DMS79 treated with DMSO at 0.1 percent for 48 hours (cell line): ENCODE data around the gene DGCR2.

Source experiments
- DNase-seq: peaks from one replicate; lab custom pipeline; 2025; lab: John Stamatoyannopoulos, UW

DGCR2 gene

DNA sequence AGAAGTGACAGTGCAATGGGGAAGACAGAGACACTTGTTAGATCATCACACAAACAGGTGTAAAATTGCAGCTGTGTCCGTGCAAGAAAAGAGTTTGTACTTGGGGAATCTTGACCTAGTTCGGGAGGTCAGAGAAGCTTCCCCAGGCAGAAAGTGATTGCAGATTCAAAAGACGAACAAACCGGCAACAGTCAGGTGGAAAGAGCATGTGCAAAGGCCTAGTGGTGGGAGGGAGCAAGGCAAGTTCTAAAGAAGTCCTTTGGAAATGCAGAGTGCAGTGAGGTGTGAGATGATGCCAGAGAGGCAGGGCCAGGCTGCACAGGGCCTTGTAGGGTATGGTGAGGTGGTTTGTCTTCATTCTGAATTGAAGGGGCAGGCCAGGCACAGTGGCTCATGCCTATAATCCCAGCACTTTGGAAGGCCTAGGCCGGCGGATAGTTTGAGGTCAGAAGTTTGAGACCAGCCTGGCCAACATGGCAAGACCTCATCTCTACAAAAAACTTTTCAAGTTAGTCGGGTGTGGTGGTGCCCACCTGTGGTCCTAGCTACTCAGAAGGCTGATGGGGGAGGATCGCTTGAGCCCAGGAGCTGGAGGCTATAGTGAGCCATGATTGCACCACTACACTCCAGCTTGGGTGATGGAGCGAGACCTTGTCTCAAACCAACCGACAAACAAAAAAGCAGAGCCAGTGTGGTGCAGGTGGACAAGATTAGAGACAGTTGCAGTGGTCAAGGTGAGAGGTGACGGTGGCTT, 24.2 kb upstream of the DGCR2 start:
- DNase-seq, result no peak

GRCh38 chr22:19143967-19144400, 21.8 kb upstream of the DGCR2 start:
- no peak for DNase-seq

GRCh38 chr22:19143212-19143611, 21.0 kb upstream of the DGCR2 start:
- DNase-seq, result no peak

DNA sequence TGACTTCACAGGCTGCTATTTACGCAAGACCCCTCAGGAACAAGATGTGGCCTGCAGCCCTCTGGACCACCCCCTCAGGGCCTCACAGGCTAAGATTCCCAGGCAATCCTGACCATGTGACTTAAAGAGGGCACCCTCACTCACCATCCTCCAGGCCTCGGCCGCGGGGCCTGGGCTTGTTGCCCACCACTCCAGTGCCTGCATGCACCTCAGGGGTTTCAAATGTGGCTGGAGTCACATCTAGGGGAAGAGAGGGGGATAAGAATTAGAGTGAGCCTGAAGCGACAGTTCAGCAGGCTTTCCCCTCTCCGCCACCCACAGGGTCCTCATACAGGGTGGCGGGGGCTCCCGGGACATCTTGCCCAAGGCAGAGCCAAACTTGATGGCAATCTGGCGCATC, 20.2 kb upstream of the DGCR2 start:
- DNase-seq, result no peak

DNA sequence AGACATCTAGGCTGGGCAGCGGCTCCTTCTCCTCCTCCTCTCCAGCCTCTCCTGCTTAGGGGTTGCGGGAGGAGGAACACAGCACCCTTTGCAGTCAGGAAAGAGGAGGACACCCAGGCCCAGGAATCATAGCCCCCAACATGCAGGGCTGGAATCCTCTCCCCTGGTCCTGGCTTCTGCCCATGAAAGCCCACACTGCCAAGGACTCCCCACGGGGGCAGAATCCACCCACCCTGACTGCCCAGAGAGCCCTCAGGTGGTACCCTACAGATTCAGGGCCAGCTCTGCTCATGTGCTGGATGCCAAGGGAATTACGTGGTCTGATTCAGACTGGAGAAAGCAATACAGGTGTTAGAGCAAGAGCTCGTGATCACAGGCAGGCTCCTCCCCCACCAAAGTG, 17.8 kb upstream of the DGCR2 start:
- no peak for DNase-seq

DNA sequence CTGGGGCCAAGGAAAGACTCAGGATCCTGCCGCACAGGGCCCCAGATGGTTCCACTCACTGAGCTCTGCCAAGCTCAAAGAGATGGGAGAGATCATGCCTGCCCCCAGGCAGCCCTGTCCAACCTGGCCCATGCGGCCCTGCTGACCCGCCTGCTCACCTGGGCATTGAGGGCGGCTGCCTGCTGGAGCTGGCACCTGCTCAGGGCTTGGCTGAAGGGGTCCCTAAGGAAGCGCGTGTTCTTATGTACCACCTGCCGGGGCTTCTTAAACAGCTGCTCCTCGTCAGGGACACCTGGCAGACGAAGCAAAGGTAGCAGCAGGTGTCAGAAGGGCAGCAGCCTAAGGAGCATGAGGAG, 16.8 kb upstream of the DGCR2 start:
- DNase-seq, result no peak

- no peak for DNase-seq
These were observed 16.2 kb upstream of the DGCR2 start for GRCh38 chr22:19138217-19139000.

DNA sequence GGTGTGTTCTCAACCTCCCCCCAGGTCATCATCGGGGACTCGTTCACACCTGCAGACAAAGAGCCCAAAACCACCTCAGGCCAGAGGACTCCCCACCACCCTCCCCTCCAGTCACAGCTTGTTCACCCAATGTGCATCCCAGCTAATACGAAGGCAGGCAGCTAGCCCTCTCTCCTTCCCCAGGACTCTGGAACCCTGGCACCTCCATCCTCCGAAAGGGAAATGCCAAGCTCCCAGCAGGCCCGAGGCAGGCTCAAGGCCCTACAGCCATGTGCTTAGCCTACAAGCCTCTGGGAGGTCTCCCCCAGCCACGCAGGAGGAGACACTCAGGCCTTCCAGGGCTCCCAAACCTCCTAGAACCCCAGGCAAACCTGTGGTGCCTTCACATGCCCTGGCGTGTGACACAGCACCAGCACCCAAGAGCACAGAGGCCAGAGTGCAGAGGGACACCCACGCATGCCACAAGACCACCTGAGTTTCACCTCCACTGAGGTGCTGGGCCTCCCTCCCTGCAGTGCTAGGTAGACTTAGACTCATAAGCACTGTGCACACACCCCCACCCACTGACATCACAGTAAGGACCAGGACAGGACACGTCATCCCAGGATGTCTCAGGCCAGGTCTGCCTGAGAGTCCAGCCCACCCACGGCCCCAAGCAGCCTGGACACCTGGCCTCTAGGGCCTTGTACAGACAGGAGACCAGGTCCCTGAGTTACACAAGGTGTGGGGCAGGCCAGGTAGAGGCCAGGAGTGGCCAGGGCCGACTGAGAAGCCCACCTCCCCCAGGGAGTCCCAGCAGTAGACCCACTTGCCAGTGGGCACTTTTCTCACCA, 15.4 kb upstream of the DGCR2 start:
- DNase-seq, result no peak

DNA sequence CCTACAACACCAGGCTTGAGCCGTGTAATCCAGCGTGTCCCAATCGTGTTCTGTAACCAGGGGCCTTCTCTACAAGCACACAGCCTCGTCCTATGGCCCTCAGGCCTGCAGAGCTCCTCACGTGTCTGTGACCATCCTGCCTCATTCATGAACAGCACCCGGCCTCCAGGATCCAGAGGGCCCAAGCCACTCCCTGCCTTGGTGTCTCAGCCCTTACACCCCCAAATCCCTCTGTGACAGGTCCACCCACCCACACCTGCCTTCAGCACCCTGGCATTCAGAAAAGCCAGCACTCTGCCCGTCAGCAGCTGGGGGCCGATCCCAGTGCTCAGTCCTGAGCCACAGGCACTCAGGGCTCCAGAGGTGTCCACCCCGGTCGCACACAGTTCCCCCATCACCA, 14.7 kb upstream of the DGCR2 start:
- no peak for DNase-seq

GRCh38 chr22:19134874-19135273, 12.7 kb upstream of the DGCR2 start:
- DNase-seq, result no peak

DNA sequence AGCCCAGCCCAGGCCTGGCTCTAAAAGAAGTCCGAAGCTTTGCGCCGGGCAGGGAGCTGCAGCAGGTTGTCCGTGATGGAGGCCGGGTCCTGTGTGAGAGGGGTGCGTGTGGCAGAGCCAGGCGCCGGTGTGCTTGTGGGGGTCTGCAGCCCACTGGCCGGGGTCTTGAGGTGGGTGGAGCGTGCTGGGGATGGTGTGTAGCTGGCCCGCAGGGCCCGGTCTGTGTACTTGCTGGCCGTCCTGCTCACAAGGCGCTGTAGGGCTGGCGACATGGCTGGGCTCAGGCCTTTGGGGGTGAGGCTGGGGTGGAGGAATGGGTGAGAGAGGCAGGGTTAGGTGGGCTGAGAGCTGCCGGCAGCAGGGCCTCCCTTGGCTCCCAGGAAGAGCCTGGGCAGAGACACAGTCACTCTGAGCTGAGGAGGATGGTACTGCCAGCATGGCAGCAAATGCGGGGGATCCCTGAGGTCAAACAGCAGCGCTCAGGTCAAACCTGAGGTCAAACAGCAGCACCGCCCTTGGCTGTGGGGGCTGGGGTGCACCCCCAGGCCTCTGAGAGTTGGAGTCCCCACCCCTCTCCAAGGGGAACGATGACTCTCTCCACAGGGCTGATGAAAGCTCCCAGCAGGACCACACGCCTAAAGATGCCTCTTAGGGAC, 12.1 kb upstream of the DGCR2 start:
- no peak for DNase-seq

DNA sequence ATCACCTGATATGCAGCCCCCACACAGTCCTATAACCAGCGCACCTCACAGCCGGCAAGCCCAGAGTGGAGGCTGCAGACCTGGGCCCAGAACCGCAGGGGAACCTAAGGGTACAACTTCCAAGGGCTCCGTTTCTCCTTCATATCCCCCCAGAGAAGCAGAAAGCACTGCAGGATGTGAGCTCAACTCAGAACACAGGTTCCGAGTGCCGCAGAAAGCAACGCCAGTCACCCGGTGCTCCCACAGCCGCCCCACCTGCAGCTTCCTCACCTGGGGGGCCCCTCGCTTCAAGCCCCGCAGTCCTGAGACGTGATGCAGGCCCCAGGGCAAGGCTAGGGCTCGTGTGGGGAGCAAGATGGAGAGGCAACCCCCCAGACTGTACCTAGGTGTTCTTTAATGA, 11.3 kb upstream of the DGCR2 start:
- DNase-seq, result no peak

- no peak for DNase-seq
These were observed 10.6 kb upstream of the DGCR2 start for GRCh38 chr22:19132693-19133400.

DNA sequence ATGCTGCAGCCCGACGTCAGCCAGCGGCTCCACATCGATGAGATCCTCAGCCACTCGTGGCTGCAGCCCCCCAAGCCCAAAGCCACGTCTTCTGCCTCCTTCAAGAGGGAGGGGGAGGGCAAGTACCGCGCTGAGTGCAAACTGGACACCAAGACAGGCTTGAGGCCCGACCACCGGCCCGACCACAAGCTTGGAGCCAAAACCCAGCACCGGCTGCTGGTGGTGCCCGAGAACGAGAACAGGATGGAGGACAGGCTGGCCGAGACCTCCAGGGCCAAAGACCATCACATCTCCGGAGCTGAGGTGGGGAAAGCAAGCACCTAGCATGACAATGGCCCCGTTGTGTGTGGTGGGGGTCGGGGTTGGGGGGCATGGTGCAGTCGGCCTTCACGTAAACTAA, 9.9 kb upstream of the DGCR2 start:
- DNase-seq, result no peak

GRCh38 chr22:19131685-19132015, 9.4 kb upstream of the DGCR2 start:
- DNase-seq, result no peak

GRCh38 chr22:19130959-19131684, 8.9 kb upstream of the DGCR2 start, which contains the start of gene TSSK2:
Gene TSSK2 (plus strand): TSS chr22:19131308. CDS start chr22:19131400, 92 bp downstream.
- DNase-seq, result no peak

DNA sequence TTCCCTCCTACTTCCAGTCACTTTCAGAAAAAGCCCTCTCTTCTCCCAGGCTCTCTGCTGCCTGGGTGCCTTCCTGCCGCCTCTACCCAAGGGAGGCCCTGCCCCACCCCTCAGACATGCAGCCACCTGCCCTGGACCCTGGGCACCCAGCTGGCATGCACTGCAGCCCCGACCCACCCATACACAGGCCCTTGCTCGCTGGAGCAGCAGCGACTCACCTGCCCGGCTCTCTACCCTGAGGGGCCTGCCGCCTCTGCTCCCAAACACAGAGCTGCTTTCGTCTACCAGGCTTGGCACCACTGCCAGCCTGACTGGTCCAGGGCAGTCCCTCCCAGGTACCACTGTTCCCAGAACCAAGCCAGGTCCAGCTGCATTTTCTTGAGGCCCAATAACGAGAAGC, 7.7 kb upstream of the DGCR2 start:
- DNase-seq, result no peak

DNA sequence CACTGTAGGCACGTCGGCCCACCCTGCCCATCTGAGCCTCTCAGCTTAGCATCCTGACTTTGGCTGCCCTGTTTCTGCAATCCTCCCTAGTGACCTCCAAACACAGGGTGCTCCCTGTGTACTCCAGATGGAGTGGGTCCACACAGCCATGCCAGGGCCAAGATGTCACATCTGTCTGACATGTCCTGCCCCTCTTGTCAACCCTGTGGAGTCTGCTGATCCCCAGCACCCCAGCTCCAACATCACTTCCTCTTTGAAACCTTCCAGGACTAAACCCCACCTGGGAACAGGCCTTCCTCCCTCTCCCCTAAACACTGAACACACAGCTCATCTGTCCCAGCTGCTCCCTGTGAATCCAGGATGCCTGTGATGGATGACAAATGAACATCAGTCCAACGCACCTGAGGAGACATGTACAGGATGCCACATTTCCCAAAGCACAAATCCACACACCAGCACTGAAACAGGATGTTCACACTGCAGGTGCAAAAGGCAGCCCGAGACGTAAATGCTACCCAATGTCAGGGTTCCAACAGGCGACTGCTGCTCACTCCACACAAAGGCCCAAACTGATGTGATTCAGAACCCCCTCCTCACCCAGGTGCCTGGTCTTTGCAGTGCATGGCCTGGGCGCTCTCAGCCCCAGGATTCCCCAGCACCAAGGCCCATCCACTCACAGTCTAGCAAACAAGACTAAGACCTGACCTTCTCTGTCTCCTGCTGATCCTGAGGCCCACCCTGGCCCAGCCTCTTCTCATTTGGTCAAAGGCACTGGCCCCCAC, 6.9 kb upstream of the DGCR2 start:
- DNase-seq, result no peak

GRCh38 chr22:19128009-19128401, 5.8 kb upstream of the DGCR2 start:
- DNase-seq, result no peak

DNA sequence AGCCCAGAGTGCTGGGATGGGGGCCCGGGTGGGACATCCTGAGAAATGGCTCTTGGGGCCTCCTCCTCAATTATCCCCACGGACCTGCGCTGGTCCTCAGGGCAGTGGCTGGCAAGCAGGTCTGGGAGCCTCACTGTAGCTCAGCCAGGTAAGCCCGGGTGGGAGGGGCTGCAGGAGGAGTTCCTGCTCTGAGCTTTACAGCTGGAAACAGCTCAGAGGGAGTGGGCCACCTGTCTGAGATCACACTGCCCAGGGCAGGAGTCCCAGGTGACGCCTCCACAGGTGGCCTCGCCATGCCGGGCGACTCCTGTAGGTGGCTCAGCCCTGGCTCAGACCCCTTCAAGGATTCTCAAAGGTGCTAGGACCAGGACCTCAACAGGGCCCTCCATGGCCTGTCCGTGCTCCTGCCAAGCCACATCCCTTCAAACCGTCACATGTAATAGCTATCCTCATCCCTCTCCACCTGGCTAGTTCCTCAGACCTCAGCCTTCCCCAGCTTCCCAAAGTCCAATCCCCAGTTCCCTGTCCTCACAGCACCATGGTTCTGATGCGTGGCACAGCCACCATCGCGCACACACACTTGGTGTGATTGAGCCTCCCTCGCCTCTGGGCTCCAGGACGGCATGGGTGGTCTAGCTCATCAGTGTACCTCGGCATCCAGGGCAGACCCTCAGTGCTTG, 5.3 kb upstream of the DGCR2 start:
- no peak for DNase-seq
